HEK293 (cell line): ENCODE results near the gene FRMD5.

Experiments used
- CTCF ChIA-PET: fragments of 350-600 bp; formaldehyde crosslinking; extraction: SDS; loops from one replicate; lab custom pipeline; 2021; ENCODE audit warnings: antibody characterized with exemption; lab: Yijun Ruan, JAX
- POLR2A ChIA-PET: fragments of 300-600 bp; formaldehyde crosslinking; extraction: SDS; loops from one replicate; lab custom pipeline; 2020; ENCODE audit warnings: antibody characterized with exemption, inconsistent platforms; lab: Yijun Ruan, JAX
- H3K27ac ChIP-seq: fragments of 200-500 bp; sonication (Bioruptor generic); 2 replicates; pipeline ENCODE4 v1.5.1; 2014; ENCODE audit warnings: low read depth, low read length, control low read depth, inconsistent platforms; ENCODE audit errors: extremely low read depth
- H3K36me3 ChIP-seq, 2 experiments: fragments of 200-500 bp in 1 of 2; sonication (Bioruptor generic) in 1 of 2; 1 replicate in 1 of 2; 2 replicates in 1 of 2; pipeline ENCODE4 v1.5.1; 2014 to 2017; ENCODE audit warnings: inconsistent platforms in 2 of 2, low read length in 2 of 2; ENCODE audit not compliant: control insufficient read depth in 2 of 2, insufficient read depth in 1 of 2
- H3K4me1 ChIP-seq: fragments of 200-500 bp; sonication (Bioruptor generic); 2 replicates; pipeline ENCODE4 v1.5.1; 2014; ENCODE audit warnings: mild to moderate bottlenecking, low read length, inconsistent platforms; ENCODE audit not compliant: control insufficient read depth, insufficient read depth
- H3K4me3 ChIP-seq: 2 replicates; pipeline ENCODE4 v1.5.1; 2011; ENCODE audit warnings: low read depth, mild to moderate bottlenecking, control low read depth, low read length, moderate library complexity
- H3K9me3 ChIP-seq: fragments of 200-500 bp; sonication (Bioruptor generic); 2 replicates; pipeline ENCODE4 v1.5.1; 2014; ENCODE audit warnings: low read depth, low read length, inconsistent platforms; ENCODE audit not compliant: control insufficient read depth, insufficient read depth
- ATF2 ChIP-seq: fragments of 450-650 bp; formaldehyde crosslinking; IDR thresholded peaks from 2 replicates; pipeline ENCODE4 v1.5.1; 2016; ENCODE audit warnings: missing biosample characterization, missing genetic modification characterization, low read depth
- KLF8 ChIP-seq: fragments of 450-650 bp; formaldehyde crosslinking; IDR thresholded peaks from 2 replicates; pipeline ENCODE4 v1.5.1; 2016; ENCODE audit warnings: missing biosample characterization, missing genetic modification characterization
- OSR2 ChIP-seq: fragments of 450-650 bp; formaldehyde crosslinking; IDR thresholded peaks from 2 replicates; pipeline ENCODE4 v1.5.1; 2016; ENCODE audit warnings: missing biosample characterization, missing genetic modification characterization
- SETDB1 ChIP-seq: IDR thresholded peaks from one replicate; pipeline ENCODE4 v1.6.1; 2017; ENCODE audit warnings: mild to moderate bottlenecking, low read length, moderate library complexity, mixed read lengths; ENCODE audit not compliant: insufficient read length
- ZBTB8A ChIP-seq: fragments of 450-650 bp; formaldehyde crosslinking; IDR thresholded peaks from 2 replicates; pipeline ENCODE4 v1.5.1; 2016; ENCODE audit warnings: missing biosample characterization, missing genetic modification characterization
- ZNF155 ChIP-seq: fragments of 450-650 bp; formaldehyde crosslinking; IDR thresholded peaks from 2 replicates; pipeline ENCODE4 v1.5.1; 2016; ENCODE audit warnings: missing biosample characterization, missing genetic modification characterization
- ZNF202 ChIP-seq: fragments of 450-650 bp; formaldehyde crosslinking; IDR thresholded peaks from 2 replicates; pipeline ENCODE4 v1.5.1; 2016; ENCODE audit warnings: missing biosample characterization, missing genetic modification characterization, borderline replicate concordance
- ZNF23 ChIP-seq: fragments of 450-650 bp; formaldehyde crosslinking; IDR thresholded peaks from 2 replicates; pipeline ENCODE4 v1.5.1; 2016; ENCODE audit warnings: missing biosample characterization, missing genetic modification characterization, borderline replicate concordance
- ZNF423 ChIP-seq: fragments of 450-650 bp; formaldehyde crosslinking; IDR thresholded peaks from 2 replicates; pipeline ENCODE4 v1.5.1; 2016; ENCODE audit warnings: missing biosample characterization, missing genetic modification characterization
- ZNF473 ChIP-seq: fragments of 450-650 bp; formaldehyde crosslinking; IDR thresholded peaks from 2 replicates; pipeline ENCODE4 v1.5.1; 2017; ENCODE audit warnings: missing biosample characterization, missing genetic modification characterization
- ZNF560 ChIP-seq: fragments of 450-650 bp; formaldehyde crosslinking; IDR thresholded peaks from 2 replicates; pipeline ENCODE4 v1.5.1; 2017; ENCODE audit warnings: missing biosample characterization, missing genetic modification characterization, borderline replicate concordance
- ZNF624 ChIP-seq: fragments of 450-650 bp; formaldehyde crosslinking; IDR thresholded peaks from 2 replicates; pipeline ENCODE4 v1.5.1; 2017; ENCODE audit warnings: missing biosample characterization, missing genetic modification characterization
- ZNF664 ChIP-seq: fragments of 450-650 bp; formaldehyde crosslinking; IDR thresholded peaks from 2 replicates; pipeline ENCODE4 v1.5.1; 2016; ENCODE audit warnings: missing biosample characterization, missing genetic modification characterization
- TF ChIP-seq, protein P1 (sequence below): fragments of 450-650 bp; IDR thresholded peaks from 2 replicates; pipeline ENCODE4 v1.5.1; 2018; ENCODE audit warnings: missing biosample characterization, missing genetic modification characterization
- TF ChIP-seq, protein P2 (sequence below): fragments of 450-650 bp; formaldehyde crosslinking; IDR thresholded peaks from 2 replicates; pipeline ENCODE4 v1.5.1; 2016; ENCODE audit warnings: missing biosample characterization, missing genetic modification characterization
- TF ChIP-seq, protein P3 (sequence below): fragments of 450-650 bp; formaldehyde crosslinking; IDR thresholded peaks from 2 replicates; pipeline ENCODE4 v1.5.1; 2017; ENCODE audit warnings: missing biosample characterization, missing genetic modification characterization

Gene FRMD5

GRCh38 chr15:43893956-43894355, 301.1 kb downstream of the FRMD5 start:
- Histone ChIP-seq H3K4me3 (no peak overlapping the region), H3K27ac (no peak overlapping the region), H3K9me3 (no peaks in the 10 kb centered on the region), H3K36me3 (peaks cover 0 to 23% of the 10 kb centered on the region in 2 experiments; a peak in 1 of 3 replicates), H3K4me1 (no peaks in the 10 kb centered on the region)
- ChIA-PET CTCF (no interaction called here), POLR2A (no interaction called here)
- no peak for TF ChIP-seq ZNF473 (tag by site-specific recombination)
- no peak for TF ChIP-seq ZNF155 (tag by site-specific recombination)
- no peak for TF ChIP-seq ZBTB8A
- no peak for TF ChIP-seq ZNF624
- TF ChIP-seq ZNF560 (tag by site-specific recombination), result no peak
- TF ChIP-seq SETDB1, result no peak

DNA sequence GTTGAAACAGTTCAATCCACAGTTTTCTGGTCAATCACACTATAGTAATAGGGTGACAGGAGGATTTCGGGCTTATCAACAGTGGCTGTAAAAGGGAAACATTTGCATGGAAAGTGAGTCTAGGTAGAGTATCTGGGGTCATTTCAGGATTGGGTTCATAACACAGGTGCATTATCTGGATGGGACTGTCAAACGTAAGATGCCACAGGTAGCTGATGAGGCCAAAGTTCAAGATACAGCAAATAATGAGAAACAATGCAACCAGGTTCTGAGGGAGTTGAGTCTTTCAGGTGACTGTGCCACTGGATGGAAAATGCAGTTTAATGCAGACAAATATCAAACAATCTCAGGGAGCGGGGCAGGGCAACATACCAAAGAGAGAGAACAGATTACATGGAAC, 306.0 kb downstream of the FRMD5 start:
- no peaks in the 10 kb centered on the region for H3K9me3 ChIP-seq
- ChIA-PET POLR2A (no interaction called here), CTCF (no interaction called here)
- TF ChIP-seq ZNF664, result no peak
- TF ChIP-seq OSR2 (tag by site-specific recombination), result no peak
- no peak for TF ChIP-seq ZNF202 (tag by site-specific recombination)
- H3K36me3 ChIP-seq, result peaks cover 0 to 45% of the 10 kb centered on the region in 2 experiments; a peak in 1 of 3 replicates
- no peak overlapping the region for H3K4me3 ChIP-seq
- H3K27ac ChIP-seq, result no peak overlapping the region
- H3K4me1 ChIP-seq, result no peaks in the 10 kb centered on the region

DNA sequence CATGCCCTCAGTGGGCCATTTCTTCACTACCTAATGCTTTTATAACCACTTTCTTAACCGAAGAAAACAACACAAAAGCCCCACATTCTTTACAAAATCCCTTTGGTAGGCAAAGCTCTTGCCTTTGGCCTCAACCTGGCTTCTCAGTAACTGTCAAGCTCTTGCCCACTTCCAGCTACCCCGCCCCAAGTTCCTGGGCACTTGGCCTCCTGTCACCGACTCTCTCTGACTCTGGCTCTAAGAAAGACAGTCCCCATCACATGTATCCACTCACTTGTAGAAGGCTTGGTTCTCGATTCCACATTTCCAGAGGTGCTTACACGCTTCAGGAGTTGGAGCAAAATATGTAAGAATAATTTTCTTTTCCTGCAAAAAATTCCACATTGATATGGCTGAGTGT, 307.2 kb downstream of the FRMD5 start:
- ChIA-PET CTCF (interaction anchor here (0.6 kb wide), 1 partner anchor 195 kb away, joined by 4 read pairs; no protein-coding TSS in a partner anchor), POLR2A (no interaction called here)
- Histone ChIP-seq H3K4me1 (no peaks in the 10 kb centered on the region), H3K27ac (no peak overlapping the region), H3K4me3 (no peak overlapping the region), H3K36me3 (peaks cover 4 to 56% of the 10 kb centered on the region in 2 experiments; a peak in 2 of 3 replicates), H3K9me3 (no peaks in the 10 kb centered on the region)
- TF ChIP-seq, protein P1, sequence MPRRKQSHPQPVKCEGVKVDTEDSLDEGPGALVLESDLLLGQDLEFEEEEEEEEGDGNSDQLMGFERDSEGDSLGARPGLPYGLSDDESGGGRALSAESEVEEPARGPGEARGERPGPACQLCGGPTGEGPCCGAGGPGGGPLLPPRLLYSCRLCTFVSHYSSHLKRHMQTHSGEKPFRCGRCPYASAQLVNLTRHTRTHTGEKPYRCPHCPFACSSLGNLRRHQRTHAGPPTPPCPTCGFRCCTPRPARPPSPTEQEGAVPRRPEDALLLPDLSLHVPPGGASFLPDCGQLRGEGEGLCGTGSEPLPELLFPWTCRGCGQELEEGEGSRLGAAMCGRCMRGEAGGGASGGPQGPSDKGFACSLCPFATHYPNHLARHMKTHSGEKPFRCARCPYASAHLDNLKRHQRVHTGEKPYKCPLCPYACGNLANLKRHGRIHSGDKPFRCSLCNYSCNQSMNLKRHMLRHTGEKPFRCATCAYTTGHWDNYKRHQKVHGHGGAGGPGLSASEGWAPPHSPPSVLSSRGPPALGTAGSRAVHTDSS (tag by site-specific recombination), result no peak
- TF ChIP-seq ZNF23 (no peak), KLF8 (tag by site-specific recombination) (no peak), ATF2 (tag by site-specific recombination) (no peak), ZNF423 (tag by site-specific recombination) (no peak), OSR2 (tag by site-specific recombination) (no peak)
- TF ChIP-seq, protein P2, sequence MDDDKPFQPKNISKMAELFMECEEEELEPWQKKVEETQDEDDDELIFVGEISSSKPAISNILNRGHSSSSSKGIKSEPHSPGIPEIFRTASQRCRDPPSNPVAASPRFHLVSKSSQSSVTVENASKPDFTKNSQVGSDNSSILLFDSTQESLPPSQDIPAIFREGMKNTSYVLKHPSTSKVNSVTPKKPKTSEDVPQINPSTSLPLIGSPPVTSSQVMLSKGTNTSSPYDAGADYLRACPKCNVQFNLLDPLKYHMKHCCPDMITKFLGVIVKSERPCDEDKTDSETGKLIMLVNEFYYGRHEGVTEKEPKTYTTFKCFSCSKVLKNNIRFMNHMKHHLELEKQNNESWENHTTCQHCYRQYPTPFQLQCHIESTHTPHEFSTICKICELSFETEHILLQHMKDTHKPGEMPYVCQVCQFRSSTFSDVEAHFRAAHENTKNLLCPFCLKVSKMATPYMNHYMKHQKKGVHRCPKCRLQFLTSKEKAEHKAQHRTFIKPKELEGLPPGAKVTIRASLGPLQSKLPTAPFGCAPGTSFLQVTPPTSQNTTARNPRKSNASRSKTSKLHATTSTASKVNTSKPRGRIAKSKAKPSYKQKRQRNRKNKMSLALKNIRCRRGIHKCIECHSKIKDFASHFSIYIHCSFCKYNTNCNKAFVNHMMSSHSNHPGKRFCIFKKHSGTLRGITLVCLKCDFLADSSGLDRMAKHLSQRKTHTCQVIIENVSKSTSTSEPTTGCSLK (tag by site-specific recombination), result no peak
- TF ChIP-seq, protein P3, sequence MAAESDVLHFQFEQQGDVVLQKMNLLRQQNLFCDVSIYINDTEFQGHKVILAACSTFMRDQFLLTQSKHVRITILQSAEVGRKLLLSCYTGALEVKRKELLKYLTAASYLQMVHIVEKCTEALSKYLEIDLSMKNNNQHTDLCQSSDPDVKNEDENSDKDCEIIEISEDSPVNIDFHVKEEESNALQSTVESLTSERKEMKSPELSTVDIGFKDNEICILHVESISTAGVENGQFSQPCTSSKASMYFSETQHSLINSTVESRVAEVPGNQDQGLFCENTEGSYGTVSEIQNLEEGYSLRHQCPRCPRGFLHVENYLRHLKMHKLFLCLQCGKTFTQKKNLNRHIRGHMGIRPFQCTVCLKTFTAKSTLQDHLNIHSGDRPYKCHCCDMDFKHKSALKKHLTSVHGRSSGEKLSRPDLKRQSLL (tag by site-specific recombination), result no peak
